22Rv1 (cell line): ENCODE data around the gene TMUB2.

Experiments used
- ZFX ChIP-seq: fragments of 450-650 bp; IDR thresholded peaks from 2 replicates; pipeline ENCODE4 v1.6.1; 2017; ENCODE audit warnings: antibody characterized with exemption, borderline replicate concordance
- TF ChIP-seq, protein P1 (sequence below): fragments of 450-650 bp; IDR thresholded peaks from 2 replicates; pipeline ENCODE4 v1.5.1; 2017; ENCODE audit warnings: mild to moderate bottlenecking

- TF ChIP-seq, protein P1, sequence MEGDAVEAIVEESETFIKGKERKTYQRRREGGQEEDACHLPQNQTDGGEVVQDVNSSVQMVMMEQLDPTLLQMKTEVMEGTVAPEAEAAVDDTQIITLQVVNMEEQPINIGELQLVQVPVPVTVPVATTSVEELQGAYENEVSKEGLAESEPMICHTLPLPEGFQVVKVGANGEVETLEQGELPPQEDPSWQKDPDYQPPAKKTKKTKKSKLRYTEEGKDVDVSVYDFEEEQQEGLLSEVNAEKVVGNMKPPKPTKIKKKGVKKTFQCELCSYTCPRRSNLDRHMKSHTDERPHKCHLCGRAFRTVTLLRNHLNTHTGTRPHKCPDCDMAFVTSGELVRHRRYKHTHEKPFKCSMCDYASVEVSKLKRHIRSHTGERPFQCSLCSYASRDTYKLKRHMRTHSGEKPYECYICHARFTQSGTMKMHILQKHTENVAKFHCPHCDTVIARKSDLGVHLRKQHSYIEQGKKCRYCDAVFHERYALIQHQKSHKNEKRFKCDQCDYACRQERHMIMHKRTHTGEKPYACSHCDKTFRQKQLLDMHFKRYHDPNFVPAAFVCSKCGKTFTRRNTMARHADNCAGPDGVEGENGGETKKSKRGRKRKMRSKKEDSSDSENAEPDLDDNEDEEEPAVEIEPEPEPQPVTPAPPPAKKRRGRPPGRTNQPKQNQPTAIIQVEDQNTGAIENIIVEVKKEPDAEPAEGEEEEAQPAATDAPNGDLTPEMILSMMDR: no peak
- TF ChIP-seq ZFX: no peak
Observed at GRCh38 chr17:44184212-44184810, 2.5 kb upstream of the TMUB2 start.
